Amygdala (tissue), 56 donors: ENCODE data around the gene OR51D1.

Experiments
- DNase-seq, 56 donors: peaks; one replicate each; lab custom pipeline; 2025; lab: John Stamatoyannopoulos, UW

OR51D1 gene

GRCh38 chr11:4643682-4644081 lies 6.4 kb downstream of the OR51D1 start, which contains the start of gene OR51E1:
Gene OR51E1 (plus strand): TSS chr11:4643982. CDS start chr11:4652527, 8,545 bp downstream.
- DNase-seq, result no peak

- DNase-seq, result no peak
Observed at GRCh38 chr11:4644233-4644632, 7.0 kb downstream of the OR51D1 start.

GRCh38 chr11:4645974-4646373 lies 8.7 kb downstream of the OR51D1 start:
- DNase-seq, result no peak

GRCh38 chr11:4647766-4648165 lies 10.5 kb downstream of the OR51D1 start:
- no peak for DNase-seq

GRCh38 chr11:4654635-4655369 lies 17.5 kb downstream of the OR51D1 start:
- DNase-seq, result no peak

- no peak for DNase-seq
Observed at GRCh38 chr11:4658629-4659445, 21.6 kb downstream of the OR51D1 start.

- no peak for DNase-seq
Observed at GRCh38 chr11:4662876-4663275, 25.6 kb downstream of the OR51D1 start.

GRCh38 chr11:4664183-4664582 lies 26.9 kb downstream of the OR51D1 start:
- no peak for DNase-seq

- no peak for DNase-seq
Observed at GRCh38 chr11:4664786-4665185, 27.5 kb downstream of the OR51D1 start.

GRCh38 chr11:4665424-4665823 lies 28.1 kb downstream of the OR51D1 start:
- DNase-seq, result no peak

GRCh38 chr11:4671741-4672140 lies 34.5 kb downstream of the OR51D1 start:
- DNase-seq, result no peak

- no peak for DNase-seq
Observed at GRCh38 chr11:4672470-4672869, 35.2 kb downstream of the OR51D1 start.

GRCh38 chr11:4673781-4674180 lies 36.5 kb downstream of the OR51D1 start:
- DNase-seq, result no peak

GRCh38 chr11:4677948-4678347 lies 40.7 kb downstream of the OR51D1 start:
- no peak for DNase-seq

- DNase-seq, result no peak
Observed at GRCh38 chr11:4680341-4680740, 43.1 kb downstream of the OR51D1 start.

- no peak for DNase-seq
Observed at GRCh38 chr11:4682623-4683419, 45.5 kb downstream of the OR51D1 start.

- no peak for DNase-seq
Observed at GRCh38 chr11:4684631-4685285, 47.5 kb downstream of the OR51D1 start.
